ENCODE data around the gene SLC5A5. TPM values are rescaled to one million over a fixed set of nuclear protein-coding genes. Genes with fewer than 3 reads are reported as not detected.

The SLC5A5 gene
- total RNA-seq, 1 experiment from 2014 or later, result 6.3 TPM

GRCh38 chr19:17866964-17867486 lies 4.7 kb upstream of the SLC5A5 start:
- Histone ChIP-seq H3K36me3 (ENCODE audit: control insufficient read depth, insufficient read depth, low read length) (peaks cover 2% of the 10 kb centered on the region), H3K9me3 (ENCODE audit: control insufficient read depth, insufficient read depth, low read depth, low read length) (no peaks in the 10 kb centered on the region), H3K27ac (ENCODE audit: low read length) (no peak overlapping the region), H3K27me3 (ENCODE audit: control insufficient read depth, insufficient read depth, low read length) (no peaks in the 10 kb centered on the region), H3K4me1 (ENCODE audit: control insufficient read depth, insufficient read depth, low read length) (peaks cover 23% of the 10 kb centered on the region), H3K4me3 (ENCODE audit: low read depth in 2 of 2, low read length in 2 of 2) (no peak overlapping the region)
- in situ Hi-C loops (cut with HindIII; ENCODE audit: low pct_unique_long_range_greater_than_20kb, low sequenced_read_pairs), result no loop called here
- ATAC-seq (no peak), DNase-seq (ENCODE audit: low read depth, low spot score) (no peak)
- no TSS peak for BruUV-seq (replicated peaks)
- no peak for TF ChIP-seq CTCF (IDR thresholded peaks at IDR 0.05)
- TF ChIP-seq POLR2AphosphoS5 (IDR thresholded peaks at IDR 0.05; ENCODE audit: low read depth, low read length), result no peak
- TF ChIP-seq REST (IDR thresholded peaks at IDR 0.05; ENCODE audit: insufficient read depth in 1 of 2, low read depth in 2 of 2, low read length in 1 of 2), result no peak
- no peak for TF ChIP-seq SIN3A (IDR thresholded peaks at IDR 0.05; ENCODE audit: borderline replicate concordance, insufficient read depth, low read depth, low read length)
- TF ChIP-seq TCF7L2 (IDR thresholded peaks at IDR 0.05; ENCODE audit: low read depth, low read length), result no peak
- intact Hi-C loops (cut with micrococcal nuclease; ENCODE audit: unreplicated experiment), result no loop called here
- ChIA-PET CTCF (no interaction called here), POLR2A (no interaction called here)

- H3K9me3 ChIP-seq (ENCODE audit: control insufficient read depth, insufficient read depth, low read depth, low read length), result no peaks in the 10 kb centered on the region
- no peak overlapping the region for H3K4me3 ChIP-seq (ENCODE audit: low read depth in 2 of 2, low read length in 2 of 2)
- intact Hi-C loops (cut with micrococcal nuclease; ENCODE audit: unreplicated experiment), result no loop called here
- H3K27ac ChIP-seq (ENCODE audit: low read length), result no peak overlapping the region
- CTCF ChIA-PET, result no interaction called here
- in situ Hi-C loops (cut with HindIII; ENCODE audit: low pct_unique_long_range_greater_than_20kb, low sequenced_read_pairs), result no loop called here
- TF ChIP-seq POLR2AphosphoS5 (IDR thresholded peaks at IDR 0.05; ENCODE audit: low read depth, low read length) (no peak), SIN3A (IDR thresholded peaks at IDR 0.05; ENCODE audit: borderline replicate concordance, insufficient read depth, low read depth, low read length) (no peak), CTCF (IDR thresholded peaks at IDR 0.05) (no peak), REST (IDR thresholded peaks at IDR 0.05; ENCODE audit: insufficient read depth in 1 of 2, low read depth in 2 of 2, low read length in 1 of 2) (no peak), TCF7L2 (IDR thresholded peaks at IDR 0.05; ENCODE audit: low read depth, low read length) (no peak)
- DNase-seq (ENCODE audit: low read depth, low spot score) (no peak), ATAC-seq (no peak)
- BruUV-seq (replicated peaks), result no TSS peak
- no peaks in the 10 kb centered on the region; the same call in 1 of the 2 replicates for H3K36me3 ChIP-seq (ENCODE audit: control insufficient read depth, insufficient read depth, low read length)
- POLR2A ChIA-PET, result no interaction called here
- H3K4me1 ChIP-seq (ENCODE audit: control insufficient read depth, insufficient read depth, low read length), result peaks cover 12% of the 10 kb centered on the region
- no peaks in the 10 kb centered on the region for H3K27me3 ChIP-seq (ENCODE audit: control insufficient read depth, insufficient read depth, low read length)
Measured at GRCh38 chr19:17868669-17869068, 3.1 kb upstream of the SLC5A5 start.
